NCI-H345 treated with DMSO at 0.1 percent for 48 hours (cell line): ENCODE data around the gene JAG1.

Experiments used
- DNase-seq: peaks from one replicate; lab custom pipeline; 2025; ENCODE audit not compliant: unreplicated experiment; lab: John Stamatoyannopoulos, UW

JAG1 gene

DNA sequence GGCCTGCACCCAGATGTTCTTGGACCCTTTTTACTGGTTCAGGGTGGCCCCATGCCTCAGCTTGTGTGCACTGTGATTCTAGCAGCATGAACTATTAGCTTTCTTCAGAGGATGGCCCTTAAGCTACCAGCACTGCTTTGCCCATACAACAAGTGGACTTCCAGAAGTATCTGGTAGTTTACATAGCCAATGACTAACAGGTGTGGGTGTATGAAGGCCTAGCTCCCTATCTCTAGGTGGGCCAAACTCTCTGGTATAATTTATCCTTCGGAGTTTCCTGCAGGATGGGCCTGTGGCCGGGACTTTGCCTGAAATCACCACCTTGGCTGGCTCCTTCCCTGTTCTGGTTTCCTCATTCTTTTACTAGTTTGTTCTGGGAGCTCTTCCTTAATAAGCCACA lies 26.1 kb upstream of the JAG1 start:
- no peak for DNase-seq

- no peak for DNase-seq
These were observed 25.7 kb upstream of the JAG1 start for GRCh38 chr20:10699489-10699888.

GRCh38 chr20:10696650-10697049 lies 22.9 kb upstream of the JAG1 start:
- no peak for DNase-seq

DNA sequence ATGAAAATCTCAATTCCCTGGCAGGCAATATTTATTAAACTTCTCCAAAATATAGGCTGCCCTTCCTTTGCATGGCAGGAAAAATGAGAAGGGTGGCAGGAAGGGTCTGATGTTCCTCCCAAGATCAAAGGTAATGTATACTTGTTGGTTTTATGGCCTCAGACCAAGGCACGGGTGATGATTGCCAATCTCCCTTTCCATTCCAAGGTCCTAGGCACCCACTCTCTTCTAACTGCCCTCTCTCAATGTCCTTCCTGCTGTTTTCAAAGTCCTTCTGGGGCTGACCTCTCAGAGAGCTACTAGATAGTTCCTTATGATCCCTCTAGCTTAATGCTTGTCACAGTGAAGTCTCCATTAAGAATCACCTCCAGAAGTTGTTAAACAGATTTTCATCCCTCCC lies 15.6 kb upstream of the JAG1 start:
- DNase-seq = no peak

GRCh38 chr20:10687895-10688294 lies 14.1 kb upstream of the JAG1 start:
- DNase-seq = no peak

DNA sequence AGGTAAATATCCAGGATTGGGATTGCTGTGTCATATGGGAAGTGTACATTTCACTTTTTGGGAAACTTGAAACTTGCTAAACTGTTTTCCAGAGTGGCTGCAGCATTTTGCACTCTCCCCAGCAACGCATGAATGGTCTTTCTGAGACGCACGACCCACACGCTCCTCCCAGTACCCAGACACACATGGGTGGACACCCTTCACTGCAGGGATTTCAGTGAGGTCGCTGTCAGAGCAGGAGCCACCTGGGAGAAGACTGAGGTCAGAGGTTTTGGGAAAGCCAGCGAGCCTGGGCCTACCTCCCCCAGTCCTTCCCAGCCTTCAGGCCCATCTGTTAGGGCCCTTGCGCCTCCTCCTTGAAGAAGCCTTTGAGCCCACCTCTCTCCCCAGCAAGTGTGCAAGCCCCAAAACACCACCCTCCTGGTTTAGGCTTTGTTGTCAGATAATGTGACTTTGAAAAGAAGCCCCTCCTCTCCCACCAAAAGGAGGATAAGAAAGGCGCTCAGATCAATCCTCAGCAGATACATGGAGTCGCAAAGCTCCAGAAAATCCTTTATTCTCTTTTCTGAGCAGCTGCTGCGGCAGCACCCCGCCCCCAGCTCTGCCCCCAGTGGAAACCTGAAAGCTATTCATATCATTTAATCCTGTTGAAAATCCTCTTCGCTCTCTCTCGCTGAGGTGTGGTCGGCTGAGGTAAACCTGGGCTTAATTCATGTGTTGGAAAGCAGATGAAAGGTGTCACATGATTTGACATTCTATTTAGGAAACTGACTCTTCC lies 12.7 kb upstream of the JAG1 start:
- DNase-seq = no peak

DNA sequence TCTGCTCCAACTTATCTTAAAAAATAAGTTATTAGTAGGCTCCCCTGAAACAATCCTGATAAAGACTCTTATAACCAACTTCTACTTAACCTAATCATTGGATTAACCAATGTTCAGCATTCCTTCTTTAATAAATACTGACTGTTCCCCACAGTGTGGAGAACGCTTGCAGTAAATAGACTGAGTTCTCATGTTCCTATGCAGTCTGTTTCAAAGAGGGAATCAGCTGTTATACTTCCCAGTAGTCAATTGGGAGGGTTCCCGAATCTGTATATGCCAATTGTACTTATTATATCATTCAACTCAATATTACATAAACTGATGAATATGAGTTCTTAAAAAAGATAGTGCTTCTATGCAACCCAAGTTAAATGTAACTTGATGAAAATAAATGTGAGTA lies 9.7 kb upstream of the JAG1 start:
- DNase-seq = no peak

DNA sequence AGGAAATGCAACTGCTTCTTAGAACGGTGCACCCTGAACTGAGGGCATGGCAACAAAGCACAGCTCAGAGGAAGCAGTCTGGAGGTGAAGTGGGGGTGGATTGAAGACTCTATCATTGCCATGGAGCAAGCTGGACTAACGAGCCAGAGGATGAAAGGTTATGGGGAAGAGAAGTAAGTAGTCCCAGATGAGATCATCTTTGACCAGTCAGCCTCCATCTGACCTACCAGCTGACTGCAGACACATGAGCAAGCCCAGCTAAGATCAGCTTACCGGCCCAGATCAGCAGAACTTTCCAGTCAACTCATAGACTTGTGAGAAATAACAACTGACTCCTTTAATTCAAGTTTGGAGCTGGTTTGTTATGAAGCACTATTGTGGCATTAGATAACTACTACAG lies 9.1 kb upstream of the JAG1 start:
- no peak for DNase-seq

- DNase-seq = no peak
These were observed 7.7 kb upstream of the JAG1 start for GRCh38 chr20:10681494-10681893.

GRCh38 chr20:10680571-10680970 lies 6.8 kb upstream of the JAG1 start:
- DNase-seq = no peak

DNA sequence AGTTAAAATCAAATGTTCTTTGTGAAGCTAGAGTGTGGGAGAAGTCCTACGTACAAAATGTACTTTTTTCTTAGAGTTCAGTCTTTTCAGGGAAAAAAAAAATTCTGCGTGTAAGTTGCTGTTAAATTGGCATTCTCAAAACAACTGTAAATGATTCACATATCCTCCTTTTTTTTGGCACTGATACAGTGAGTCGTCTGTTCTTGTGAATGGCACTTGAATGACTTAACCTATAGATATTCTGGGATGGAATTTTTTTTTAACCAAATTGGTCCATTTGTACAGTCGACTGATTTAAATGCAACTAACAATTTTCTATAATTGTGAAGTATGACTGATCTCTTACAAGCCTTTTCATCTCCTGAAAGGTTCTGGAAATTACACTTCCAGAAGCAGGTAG lies 5.5 kb upstream of the JAG1 start:
- DNase-seq = no peak

- DNase-seq = no peak
These were observed 2.7 kb upstream of the JAG1 start for GRCh38 chr20:10676518-10676917.

DNA sequence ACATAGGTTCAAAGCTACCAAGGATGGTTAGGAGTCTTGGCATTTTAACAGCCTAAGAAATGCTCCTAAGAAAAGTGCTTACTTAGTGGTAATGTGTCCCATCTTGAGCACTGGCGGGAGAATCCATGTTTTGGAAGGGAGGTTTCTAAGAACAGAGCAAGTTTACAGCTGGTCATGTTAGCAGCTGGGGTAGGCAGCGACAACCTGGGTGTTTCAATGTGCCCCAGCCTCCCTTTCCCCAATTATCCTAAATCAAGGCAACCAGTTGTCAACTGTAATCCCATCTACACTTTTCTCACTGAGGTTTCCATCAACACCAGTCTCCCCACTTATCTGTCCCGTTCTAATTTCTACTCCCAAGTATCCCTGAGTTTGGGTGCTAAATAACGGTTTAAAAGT lies 1.6 kb upstream of the JAG1 start:
- DNase-seq = no peak

DNA sequence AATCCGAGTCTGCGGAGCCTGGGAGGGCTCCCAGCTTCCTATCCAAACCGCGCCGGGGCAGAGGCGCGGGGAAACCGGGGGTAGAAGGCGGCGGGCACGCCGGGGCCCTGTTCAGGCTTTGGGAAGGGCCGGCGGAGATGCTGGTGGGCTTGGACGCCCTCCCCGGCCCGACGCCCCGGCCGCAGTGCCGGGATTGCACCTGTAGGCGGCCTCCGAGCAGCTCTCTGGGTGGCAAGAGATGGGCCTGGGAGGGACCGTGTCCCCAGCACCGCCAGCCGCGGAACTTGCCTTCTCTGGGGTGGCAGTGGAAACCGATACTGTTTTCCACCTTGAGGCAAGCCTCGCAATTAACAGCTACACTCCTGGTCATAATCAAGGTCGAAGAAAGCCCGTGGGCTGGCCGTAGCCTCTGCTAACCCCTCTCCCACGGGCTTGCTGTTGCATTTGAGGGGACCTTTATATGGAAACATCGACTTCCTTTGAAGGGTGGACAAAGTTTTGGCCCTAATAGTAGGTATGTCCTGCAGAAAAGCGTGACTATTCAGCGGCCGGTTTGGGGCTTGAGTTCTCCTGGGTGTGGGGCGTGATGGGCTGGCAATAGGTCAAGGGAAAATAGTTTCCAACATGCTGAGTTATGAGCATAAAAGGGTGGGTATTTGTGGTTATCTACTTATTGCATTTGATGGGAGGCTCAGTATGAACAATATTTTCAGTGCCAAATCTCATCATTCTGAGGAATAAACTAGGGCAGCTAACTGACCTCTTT lies 1.1 kb upstream of the JAG1 start:
- DNase-seq = peak; percentile 66

DNA sequence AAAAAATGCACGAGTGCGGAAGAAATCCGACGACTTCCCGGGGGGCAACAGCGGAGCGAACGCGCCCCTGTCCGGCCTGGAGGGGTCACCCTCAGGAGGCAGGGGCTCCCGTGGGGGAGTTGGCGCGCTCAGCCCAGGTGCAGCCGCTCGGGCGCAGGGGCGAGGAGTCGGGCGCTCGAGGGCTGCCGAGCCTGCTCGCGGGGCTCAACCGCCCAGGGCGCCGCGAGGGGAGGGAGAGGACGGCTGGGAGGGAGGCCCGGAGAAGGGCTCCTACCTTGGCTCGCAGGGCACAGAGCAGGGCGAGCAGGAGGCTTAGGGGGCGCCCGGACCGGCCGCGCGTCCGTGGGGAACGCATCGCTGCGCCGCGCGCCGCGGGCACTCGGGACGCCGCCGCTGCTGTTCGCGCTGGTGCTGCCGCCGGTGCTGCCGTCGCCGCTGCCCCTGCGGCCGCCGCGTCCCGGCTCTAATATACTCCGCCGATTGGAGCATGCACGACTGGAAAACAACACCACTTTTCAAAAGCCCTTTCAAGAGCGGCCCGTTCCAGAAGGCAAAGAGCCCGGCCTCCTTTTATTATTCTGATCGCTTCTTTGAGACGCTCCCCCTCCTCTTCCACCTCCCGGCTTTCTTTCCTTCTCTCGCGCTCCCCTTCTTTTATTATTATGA lies 490 bp downstream of the JAG1 start:
- DNase-seq = peak; percentile 88

- DNase-seq = peak; percentile 19
These were observed 1.1 kb downstream of the JAG1 start for GRCh38 chr20:10672624-10673127.

GRCh38 chr20:10671919-10672623 lies 1.7 kb downstream of the JAG1 start:
- no peak for DNase-seq

- DNase-seq = no peak
These were observed 2.4 kb downstream of the JAG1 start for GRCh38 chr20:10671221-10671918.

GRCh38 chr20:10670501-10671220 lies 3.1 kb downstream of the JAG1 start:
- DNase-seq = no peak

DNA sequence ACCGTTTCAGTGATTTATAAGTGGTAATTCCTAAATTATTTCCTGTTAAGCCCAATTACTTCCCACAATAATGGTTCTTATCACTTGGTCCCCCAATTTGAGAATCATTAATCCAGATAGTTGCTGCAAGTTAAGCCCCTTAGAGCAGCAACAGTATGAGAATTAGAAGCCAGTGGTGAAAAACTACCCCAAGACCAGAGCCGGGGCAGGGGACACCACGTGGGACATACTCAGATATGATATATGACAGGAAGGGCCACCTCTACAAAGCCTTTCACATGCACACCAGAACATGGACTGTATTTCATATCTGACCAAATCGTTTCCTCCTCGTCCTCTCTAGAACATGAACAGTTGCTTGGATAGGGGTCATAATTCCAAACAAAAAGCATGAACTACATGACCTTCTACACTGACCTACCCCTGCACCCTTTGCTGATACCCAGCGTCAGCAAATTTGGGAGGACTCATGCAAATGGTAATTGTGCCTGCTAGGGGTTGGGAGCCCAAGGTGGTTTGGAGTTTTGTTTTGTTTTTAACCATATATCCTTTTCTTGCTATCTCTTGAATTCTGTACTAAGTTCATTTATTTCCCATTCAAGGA lies 3.9 kb downstream of the JAG1 start:
- DNase-seq = no peak
